Keratinocyte (primary cell): ENCODE data around the gene NCAPD3.

Experiments
- CTCF ChIP-seq, 3 experiments: IDR thresholded peaks in 1 of 3; conservative IDR thresholded peaks in 1 of 3; optimal IDR thresholded peaks in 1 of 3; 2 replicates in 2 of 3; 3 replicates in 1 of 3; pipeline versions ENCODE3 to v1.5.1; 2011; ENCODE audit warnings: low read length in 3 of 3, mild to moderate bottlenecking in 3 of 3, moderate library complexity in 2 of 3, control low read depth in 1 of 3, inconsistent platforms in 1 of 3; ENCODE audit not compliant: insufficient read depth in 2 of 3; ENCODE audit errors: extremely low read depth in 1 of 3
- EZH2 ChIP-seq: IDR thresholded peaks from one replicate; pipeline ENCODE4 v1.6.1; 2012; ENCODE audit warnings: inconsistent platforms, mild to moderate bottlenecking, low read length, moderate library complexity

- TF ChIP-seq EZH2 (no peak), CTCF (optimal IDR thresholded peaks at IDR 0.05 in 1 of 3, IDR thresholded peaks at IDR 0.05 in 1 of 3, conservative IDR thresholded peaks at IDR 0.05 in 1 of 3; ENCODE audit: extremely low read depth in 1 of 3, insufficient read depth in 2 of 3, low read length in 3 of 3) (no peak)
Measured at GRCh38 chr11:134173296-134173695, 50.5 kb downstream of the NCAPD3 start.
